Uterine smooth muscle cell (primary cell): ENCODE measurements around the gene RPS28. TPM values are rescaled to one million over a fixed set of nuclear protein-coding genes. Genes with fewer than 3 reads are reported as not detected.

Source experiments
- total RNA-seq: library from RNA; depleted of rRNA; stranded (reverse); fragments of >200 nt; gene quantifications from 2 replicates; pipeline ENCODE4 v1.2.3, GENCODE V29; 2014

The RPS28 gene
- 175 and 215 TPM in 2 replicates for total RNA-seq

DNA sequence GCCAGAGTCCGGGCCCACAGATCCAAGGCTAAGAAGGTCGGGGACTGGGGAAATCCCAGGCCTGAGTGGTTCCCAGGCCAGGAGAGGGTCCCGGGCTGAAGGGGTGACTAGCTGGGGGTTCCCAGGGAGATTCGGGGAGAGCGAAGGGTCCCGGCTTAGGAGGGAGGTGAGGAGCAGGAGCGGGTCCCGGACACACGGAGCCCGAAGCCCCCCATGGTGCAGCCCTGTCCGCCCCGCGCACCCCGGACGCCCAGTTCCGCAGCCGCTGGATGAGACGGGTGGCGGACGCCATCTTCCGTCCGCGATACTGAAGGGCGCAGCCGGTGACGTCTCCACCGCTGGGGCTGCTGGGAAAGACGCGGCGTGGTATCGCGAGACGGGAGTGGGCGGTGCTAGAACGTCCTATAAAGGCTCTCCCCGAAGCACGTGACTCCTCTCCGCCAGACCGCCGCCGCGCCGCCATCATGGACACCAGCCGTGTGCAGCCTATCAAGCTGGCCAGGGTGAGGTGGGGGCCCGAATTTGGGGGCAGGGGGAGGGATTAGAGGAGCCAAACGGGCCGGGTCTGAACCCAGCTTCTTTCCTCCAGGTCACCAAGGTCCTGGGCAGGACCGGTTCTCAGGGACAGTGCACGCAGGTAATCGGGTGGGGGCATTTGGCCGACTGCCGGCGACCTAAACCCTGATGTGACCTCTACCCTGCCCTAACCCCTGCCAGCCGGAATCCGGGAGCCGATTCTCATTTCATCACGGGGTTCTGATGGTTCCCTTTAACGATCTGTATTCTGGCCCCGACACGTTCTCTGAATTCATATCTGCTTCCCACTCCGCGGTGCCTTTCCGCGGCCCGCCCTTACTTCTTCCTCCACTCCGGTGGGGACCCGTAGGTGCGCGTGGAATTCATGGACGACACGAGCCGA is at the start of gene RPS28, which contains the start of gene NDUFA7:
Gene RPS28, plus strand, starts transcription at position 430 of the 919 bp plus-strand sequence. Its CDS starts 35 bp downstream, at position 465.
Gene NDUFA7, minus strand, starts transcription at position 309 of the 919 bp plus-strand sequence. Its CDS starts 17 bp downstream, at position 292.

GRCh38 chr19:8307965-8308866 is 13.1 kb upstream of the RPS28 start, which contains the start of gene CD320:
CD320 (minus strand) TSS chr19:8308358; CDS start chr19:8308290, 68 bp downstream.

GRCh38 chr19:8342684-8343482 is 21.6 kb downstream of the RPS28 start, which contains the start of gene KANK3:
KANK3 (minus strand) TSS chr19:8343262; CDS start chr19:8337828, 5,434 bp downstream.

DNA sequence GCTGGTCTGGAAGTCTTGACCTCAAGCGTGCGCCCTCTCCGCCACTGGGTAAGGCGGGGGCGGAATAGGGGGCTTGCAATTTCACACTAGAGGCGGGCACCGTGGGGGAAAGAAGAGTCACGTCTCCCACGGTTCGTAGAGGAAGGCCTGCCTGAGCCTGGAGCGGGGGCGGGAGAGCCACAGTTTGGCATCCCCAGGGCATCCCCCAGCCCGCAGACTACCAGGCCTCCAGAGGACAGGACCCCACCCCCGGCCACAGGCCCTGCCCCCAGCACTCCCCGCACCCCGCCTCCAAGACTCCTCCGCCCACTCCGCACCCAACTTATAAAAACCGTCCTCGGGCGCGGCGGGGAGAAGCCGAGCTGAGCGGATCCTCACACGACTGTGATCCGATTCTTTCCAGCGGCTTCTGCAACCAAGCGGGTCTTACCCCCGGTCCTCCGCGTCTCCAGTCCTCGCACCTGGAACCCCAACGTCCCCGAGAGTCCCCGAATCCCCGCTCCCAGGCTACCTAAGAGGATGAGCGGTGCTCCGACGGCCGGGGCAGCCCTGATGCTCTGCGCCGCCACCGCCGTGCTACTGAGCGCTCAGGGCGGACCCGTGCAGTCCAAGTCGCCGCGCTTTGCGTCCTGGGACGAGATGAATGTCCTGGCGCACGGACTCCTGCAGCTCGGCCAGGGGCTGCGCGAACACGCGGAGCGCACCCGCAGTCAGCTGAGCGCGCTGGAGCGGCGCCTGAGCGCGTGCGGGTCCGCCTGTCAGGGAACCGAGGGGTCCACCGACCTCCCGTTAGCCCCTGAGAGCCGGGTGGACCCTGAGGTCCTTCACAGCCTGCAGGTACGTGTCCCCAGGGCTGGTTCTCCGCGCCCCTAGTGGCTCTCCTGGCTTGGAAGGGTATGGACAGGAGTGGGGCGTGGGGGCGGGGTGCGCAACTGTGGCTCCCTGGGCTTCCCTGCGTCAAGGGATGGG is 42.8 kb downstream of the RPS28 start, which contains the start of gene ANGPTL4:
Gene ANGPTL4, plus strand, starts transcription at position 353 of the 969 bp plus-strand sequence. Its CDS starts 167 bp downstream, at position 520.

Other genes with a start within 250 kb of the RPS28 start
- gene FBN3, start 171.9 kb upstream of the RPS28 start, total RNA-seq, result not detected in 2 replicates
- 8.5 and 24.4 TPM in 2 replicates for gene CERS4, start 112.1 kb upstream of the RPS28 start, total RNA-seq
- gene CD320, start 13.1 kb upstream of the RPS28 start, total RNA-seq, result 32.3 and 33.1 TPM in 2 replicates
- 12.5 and 15.1 TPM in 2 replicates for gene NDUFA7, start 121 bp upstream of the RPS28 start, total RNA-seq
- gene KANK3, start 21.8 kb downstream of the RPS28 start, total RNA-seq, result 0.25 and 0.33 TPM in 2 replicates
- gene ANGPTL4, start 42.7 kb downstream of the RPS28 start, total RNA-seq, result 1.9 and 2.4 TPM in 2 replicates
- 31.9 and 35.2 TPM in 2 replicates for gene RAB11B, start 68.9 kb downstream of the RPS28 start, total RNA-seq
- gene MARCHF2, start 91.8 kb downstream of the RPS28 start, total RNA-seq, result 43.7 and 89.2 TPM in 2 replicates
- gene HNRNPM, start 123.5 kb downstream of the RPS28 start, total RNA-seq, result 68.5 and 123 TPM in 2 replicates
- gene PRAM1, start 181.1 kb downstream of the RPS28 start, total RNA-seq, result not detected in 2 replicates
- 4.0 and 5.2 TPM in 2 replicates for gene ZNF414, start 192.7 kb downstream of the RPS28 start, total RNA-seq